Activated CD8-positive, alpha-beta memory T cell treated with anti-CD3 and anti-CD28 coated beads for 36 hours (primary cell): ENCODE results near the gene CRIP3. TPM values are rescaled to one million over a fixed set of nuclear protein-coding genes. Genes with fewer than 3 reads are reported as not detected.

Source experiments
- CTCF ChIA-PET: fragments of 350-600 bp; sonication (Branson Sonifier 250); formaldehyde crosslinking; loops from one replicate; lab custom pipeline; 2021; ENCODE audit warnings: antibody characterized with exemption; lab: Charles Lee
- POLR2A ChIA-PET: fragments of 350-600 bp; sonication (Branson Sonifier 250); formaldehyde crosslinking; loops from one replicate; lab custom pipeline; 2021; ENCODE audit warnings: antibody characterized with exemption; lab: Charles Lee
- total RNA-seq, 2 experiments: library from RNA; stranded (reverse); gene quantifications; one replicate each; pipeline ENCODE4 v1.2.3, GENCODE V29; 2021

Gene CRIP3
- total RNA-seq, 2 experiments from 2014 or later, result 0.88 to 1.2 TPM

DNA sequence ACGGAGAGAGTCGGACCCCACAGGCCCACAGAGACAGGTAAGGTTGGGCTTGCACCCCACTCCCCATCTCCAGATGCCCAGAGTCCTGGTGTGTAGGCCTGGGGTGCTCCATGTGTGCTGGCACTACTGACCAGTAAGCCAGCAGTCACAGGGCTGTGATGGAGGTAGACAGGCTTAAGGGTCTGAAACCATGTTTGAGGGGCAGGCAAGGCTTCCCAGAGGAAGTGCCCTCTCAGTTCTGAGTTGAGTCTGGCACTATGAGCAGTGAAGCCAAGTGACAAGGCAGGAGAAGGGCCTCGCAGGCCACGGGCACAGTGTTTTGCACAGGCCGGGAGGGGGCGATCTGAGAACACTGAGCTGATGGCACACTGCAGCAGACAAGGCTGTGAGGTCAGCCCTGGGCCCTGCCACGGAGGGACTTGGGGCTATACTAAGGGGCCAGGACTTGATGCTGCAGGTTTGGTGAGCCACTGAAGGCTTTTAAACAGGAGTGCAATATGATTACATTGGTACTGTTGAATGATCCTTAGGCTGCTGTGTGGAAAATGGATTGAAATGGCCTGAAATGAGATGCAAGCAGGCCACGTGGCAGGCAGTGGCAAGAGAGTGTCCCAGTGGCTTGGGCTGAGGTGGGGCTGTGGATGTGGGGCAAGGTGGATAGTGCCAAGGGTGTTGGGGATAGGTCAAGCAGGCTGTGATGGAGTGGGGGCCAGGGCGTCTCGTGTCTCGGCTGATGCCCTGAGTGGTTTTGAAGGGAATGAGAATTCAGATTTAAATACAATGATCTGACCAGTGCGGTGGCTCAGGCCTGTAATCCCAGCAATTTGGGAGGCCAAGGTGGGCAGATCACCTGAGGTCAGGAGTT, 45.1 kb downstream of the CRIP3 start:
- CTCF ChIA-PET, result interaction anchor here (0.5 to 1.7 kb wide), 8 partner anchors 10 to 777 kb away, joined by 3 to 6 read pairs (median 4); partner anchors contain the start of gene DNPH1
- POLR2A ChIA-PET, result interaction anchor here (1.1 kb wide), 1 partner anchor 226 kb away, joined by 3 read pairs; no protein-coding TSS in a partner anchor

DNA sequence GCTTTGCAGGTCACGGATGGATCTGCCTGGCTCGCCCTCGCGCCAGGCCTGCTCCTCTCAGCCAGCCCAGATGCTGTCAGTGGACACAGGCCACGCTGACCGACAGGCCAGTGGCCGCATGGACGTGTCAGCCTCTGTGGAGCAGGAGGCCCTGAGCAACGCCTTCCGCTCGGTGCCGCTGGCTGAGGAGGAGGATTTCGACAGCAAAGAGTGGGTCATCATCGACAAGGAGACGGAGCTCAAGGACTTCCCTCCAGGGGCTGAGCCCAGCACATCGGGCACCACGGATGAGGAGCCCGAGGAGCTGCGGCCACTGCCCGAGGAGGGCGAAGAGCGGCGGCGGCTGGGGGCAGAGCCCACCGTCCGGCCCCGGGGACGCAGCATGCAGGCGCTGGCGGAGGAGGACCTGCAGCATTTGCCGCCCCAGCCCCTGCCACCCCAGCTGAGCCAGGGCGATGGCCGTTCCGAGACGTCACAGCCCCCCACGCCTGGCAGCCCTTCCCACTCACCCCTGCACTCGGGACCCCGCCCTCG, 45.8 kb downstream of the CRIP3 start:
- POLR2A ChIA-PET, result no interaction called here
- CTCF ChIA-PET, result interaction anchor here (0.6 to 1.9 kb wide), 7 partner anchors 14 to 254 kb away, joined by 3 to 5 read pairs (median 3); partner anchors contain the start of genes DNPH1, POLR1C and YIPF3

DNA sequence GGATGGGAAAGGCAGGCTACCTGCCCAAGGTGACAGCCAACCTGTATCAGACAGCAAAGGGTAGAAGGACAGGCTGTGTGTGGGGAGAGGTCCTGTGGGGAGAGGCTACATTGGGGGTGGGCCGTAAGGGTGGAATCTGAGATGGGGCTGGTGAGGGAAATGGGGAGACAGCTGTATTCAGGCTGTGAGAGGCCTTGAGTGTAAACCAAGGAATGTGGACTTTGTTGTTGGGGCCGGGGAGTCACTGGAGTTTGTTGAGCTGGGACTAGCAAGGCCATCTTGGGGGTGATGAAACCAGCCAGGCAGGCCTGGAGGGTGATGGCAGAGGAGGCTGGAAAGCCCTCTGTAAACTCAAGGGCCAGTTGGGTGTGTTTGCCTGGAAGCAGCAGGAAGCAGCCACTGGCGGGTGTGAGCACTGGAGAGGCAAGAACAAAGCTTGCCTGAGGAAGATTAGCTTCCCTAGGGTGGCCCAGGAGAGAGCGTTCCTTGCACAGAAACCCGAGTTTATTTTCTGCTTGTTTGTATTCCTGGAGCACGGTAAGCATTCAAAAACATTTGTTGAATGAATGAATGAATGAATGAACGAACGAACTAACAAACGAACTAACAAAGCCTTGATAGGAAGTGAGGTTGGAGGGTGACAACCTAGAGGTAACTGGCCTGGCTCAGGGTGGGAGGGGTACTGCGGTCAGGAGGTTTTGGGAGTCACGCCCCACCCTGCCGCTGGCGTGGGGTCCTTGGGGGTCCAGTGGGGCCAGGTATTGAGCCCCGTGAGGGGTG, 46.4 kb downstream of the CRIP3 start:
- CTCF ChIA-PET, result interaction anchor here (0.6 to 1.9 kb wide), 5 partner anchors 72 to 255 kb away, joined by 3 to 5 read pairs (median 4); partner anchors contain the start of genes POLR1C and YIPF3
- POLR2A ChIA-PET, result no interaction called here

DNA sequence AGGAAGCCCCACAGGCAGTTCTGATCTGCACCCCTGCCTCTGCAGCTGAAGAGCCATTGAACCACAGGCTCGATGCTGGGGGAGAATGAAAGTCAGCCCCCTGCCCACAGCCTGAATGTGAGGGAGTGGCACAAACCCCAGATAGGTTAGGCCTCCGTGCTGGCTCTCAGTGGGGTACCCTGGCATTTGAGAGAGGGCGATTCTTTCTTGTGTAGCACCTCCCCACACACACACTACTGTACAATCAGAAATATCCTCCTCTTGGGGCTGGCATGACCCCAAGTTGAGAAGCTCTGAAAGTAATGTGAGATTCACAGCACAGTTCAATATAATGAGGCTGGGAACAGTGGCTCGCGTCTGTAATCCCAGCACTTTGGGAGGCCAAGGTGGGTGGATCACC, 47.4 kb downstream of the CRIP3 start:
- CTCF ChIA-PET, result interaction anchor here (0.6 to 1.9 kb wide), 4 partner anchors 13 to 235 kb away, joined by 3 to 5 read pairs (median 4); no protein-coding TSS in a partner anchor

DNA sequence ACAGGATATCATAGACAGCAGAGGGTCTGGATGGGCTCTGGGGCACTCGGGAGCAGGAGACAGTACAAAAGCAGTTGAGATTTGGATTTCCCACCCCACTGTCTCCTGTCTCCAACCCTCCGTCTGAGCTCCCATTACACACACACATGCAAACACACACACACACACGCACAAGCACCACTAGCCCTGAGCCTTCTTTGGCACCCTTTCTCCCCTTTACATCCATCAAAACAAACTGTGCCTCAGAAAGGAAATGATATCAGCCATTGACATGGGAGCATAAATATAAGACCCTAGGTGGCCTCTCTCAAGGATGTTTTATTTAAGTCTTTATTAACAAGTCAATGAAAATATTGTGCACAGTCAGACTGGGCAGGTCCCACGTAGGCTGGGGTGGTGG, 47.8 kb downstream of the CRIP3 start:
- POLR2A ChIA-PET, result no interaction called here
- CTCF ChIA-PET, result interaction anchor here (1.5 kb wide), 1 partner anchor 235 kb away, joined by 4 read pairs; no protein-coding TSS in a partner anchor

More for the DNA sequence above, 47.4 kb downstream of the CRIP3 start:
- POLR2A ChIA-PET, result no interaction called here

DNA sequence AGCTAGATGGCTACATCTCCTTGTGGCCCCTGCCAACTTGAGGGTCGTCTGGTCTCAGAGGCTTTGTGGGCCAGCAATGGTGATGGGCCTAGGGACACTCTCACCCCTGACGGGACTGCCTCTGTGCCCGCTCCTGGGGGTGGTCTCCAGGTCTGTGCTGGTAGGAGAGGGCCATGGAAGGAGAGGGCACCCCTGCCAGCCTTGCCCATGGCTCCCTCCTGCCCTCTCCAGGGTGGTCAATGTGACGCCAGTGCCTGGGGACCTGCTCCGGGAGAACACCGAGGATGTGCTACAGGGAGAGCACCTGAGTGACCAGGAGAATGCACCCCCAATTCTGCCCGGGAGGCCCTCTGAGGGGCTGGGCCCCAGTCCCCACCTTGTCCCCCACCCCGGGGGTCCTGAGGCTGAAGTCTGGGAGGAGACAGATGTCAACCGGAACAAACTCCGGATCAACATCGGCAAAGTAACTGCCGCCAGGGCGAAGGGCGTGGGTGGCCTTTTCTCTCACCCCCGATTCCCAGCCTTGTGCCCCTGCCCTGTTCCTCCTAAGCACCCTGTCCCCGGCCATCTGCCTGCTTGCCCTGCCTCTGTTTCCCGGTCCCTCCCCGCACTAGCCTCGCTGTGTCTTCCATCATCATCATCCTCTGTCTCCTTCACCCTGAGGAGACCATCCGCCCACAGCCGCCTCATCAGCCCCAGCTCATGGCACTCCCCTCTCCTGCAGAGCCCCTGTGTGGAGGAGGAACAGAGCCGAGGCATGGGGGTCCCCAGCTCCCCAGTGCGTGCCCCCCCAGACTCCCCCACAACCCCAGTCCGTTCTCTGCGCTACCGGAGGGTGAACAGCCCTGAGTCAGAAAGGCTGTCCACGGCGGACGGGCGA, 49.6 kb downstream of the CRIP3 start:
- POLR2A ChIA-PET, result no interaction called here

DNA sequence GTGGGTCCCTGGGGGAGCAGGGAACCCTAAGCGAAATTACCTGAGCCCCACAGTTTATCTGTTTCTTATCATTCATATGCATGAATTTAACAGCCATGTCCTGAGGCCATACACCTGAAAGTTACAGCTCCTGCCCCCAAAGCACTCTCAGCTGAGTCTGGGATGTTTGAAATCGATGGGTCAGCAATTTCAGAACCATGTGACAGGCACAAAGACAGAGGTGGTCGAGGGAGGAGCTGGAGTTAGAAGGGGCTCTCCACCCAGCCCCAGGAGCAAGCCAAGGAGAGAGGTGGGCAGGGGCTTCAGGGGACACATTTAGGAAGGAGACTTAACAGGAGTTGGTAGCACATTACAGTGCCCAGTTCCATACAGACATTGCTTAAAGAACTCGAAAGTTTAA, 50.4 kb downstream of the CRIP3 start:
- POLR2A ChIA-PET, result no interaction called here
- CTCF ChIA-PET, result no interaction called here

More for the DNA sequence above, 49.6 kb downstream of the CRIP3 start:
- CTCF ChIA-PET, result interaction anchor here (0.5 kb wide), 1 partner anchor 15 kb away, joined by 3 read pairs; no protein-coding TSS in a partner anchor

DNA sequence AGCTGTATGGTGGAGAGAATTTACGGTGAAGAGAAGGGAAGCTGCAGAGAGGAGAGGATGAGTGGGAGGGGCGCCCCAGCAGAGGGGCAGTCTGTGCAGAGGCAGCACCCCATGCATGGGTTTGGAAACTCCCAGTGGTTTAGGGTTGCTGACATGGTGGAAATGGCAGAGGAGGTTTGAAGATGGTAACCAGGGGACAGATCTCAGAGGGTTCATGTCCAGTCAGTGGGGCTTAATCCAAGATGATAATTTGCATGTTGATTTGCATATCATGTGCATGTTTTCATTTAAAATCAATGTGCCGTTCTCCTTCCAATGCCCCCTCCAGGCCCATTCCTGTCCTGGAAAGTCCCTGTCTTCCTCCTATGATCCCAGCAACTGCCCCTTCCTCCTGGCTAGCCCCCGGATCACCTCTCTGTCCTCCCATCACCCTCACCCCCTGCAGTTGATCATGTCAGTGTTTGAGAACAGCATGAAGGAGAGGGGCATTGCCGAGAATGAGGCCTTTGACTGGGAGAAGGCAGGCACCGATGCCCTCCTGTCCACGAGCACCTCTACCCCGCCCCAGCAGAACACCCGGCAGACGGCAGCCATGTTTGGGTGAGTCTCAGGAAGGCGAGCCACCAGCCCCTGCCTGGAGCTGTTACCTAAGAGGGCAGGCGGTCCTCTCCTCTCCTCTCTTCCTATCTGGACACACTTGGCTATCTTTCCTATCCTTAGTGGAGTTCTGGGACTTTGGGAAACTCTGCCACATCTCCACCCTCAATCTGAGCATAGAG, 51.1 kb downstream of the CRIP3 start:
- ChIA-PET CTCF (no interaction called here), POLR2A (interaction anchor here (0.5 kb wide), 1 partner anchor 228 kb away, joined by 5 read pairs; no protein-coding TSS in a partner anchor)

DNA sequence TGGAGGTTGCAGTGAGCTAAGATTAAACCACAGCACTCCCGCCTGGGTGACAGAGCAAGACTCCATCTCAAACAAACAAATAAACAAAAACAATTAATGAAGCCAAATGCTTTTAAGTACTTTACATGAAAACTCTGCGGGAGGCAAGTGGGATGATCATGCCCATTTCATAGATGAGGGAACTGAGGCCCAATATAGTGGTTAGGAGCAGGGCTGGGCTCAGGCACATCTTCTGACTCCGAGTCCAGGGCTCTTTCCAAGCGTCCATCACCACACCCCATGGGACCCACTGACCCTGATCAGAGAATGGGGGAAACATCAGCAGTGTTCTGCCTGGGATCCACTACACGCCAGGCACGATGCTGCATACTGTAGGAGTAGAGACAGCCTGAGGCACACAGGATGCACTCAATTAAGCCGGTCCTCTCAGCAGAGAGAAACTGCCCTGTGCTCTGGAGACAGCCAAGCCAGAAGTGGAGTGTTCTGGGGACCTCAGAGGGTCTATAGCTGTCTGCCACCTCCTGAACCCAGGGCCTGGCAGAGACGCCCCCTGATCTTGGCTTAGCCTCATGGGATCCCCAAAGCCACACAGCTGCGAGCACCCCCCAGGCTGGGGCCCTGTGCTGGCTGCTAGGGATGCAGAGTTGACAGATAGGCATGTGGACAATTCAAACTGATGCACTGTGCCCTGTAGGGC, 51.8 kb downstream of the CRIP3 start:
- ChIA-PET CTCF (no interaction called here), POLR2A (interaction anchor here (0.5 kb wide), 1 partner anchor 229 kb away, joined by 5 read pairs; no protein-coding TSS in a partner anchor)

Other genes with a start within 250 kb of the CRIP3 start
- 100 to 1,000 TPM in 1 of 2 experiments, 10 to 100 TPM in 1; 97.2 to 108 TPM for gene MRPL2, start 249.4 kb downstream of the CRIP3 start, total RNA-seq
- gene KLC4, start 249.2 kb downstream of the CRIP3 start, total RNA-seq, result 1 to 10 TPM; 7.4 to 8.2 TPM
- gene PTK7, start 232.5 kb downstream of the CRIP3 start, total RNA-seq, result 1 to 10 TPM; 1.2 to 1.6 TPM
- 10 to 100 TPM; 52.0 to 54.2 TPM for gene SRF, start 137.6 kb downstream of the CRIP3 start, total RNA-seq
- gene CUL9, start 126.6 kb downstream of the CRIP3 start, total RNA-seq, result 10 to 100 TPM; 32.9 to 34.9 TPM
- 10 to 100 TPM; 66.1 to 68.2 TPM for gene DNPH1, start 79.3 kb downstream of the CRIP3 start, total RNA-seq
- under 1 TPM; 0.65 to 0.67 TPM for gene TTBK1, start 65.3 kb downstream of the CRIP3 start, total RNA-seq
- not detected for gene SLC22A7, start 10.6 kb downstream of the CRIP3 start, total RNA-seq
- gene ZNF318, start 60.8 kb upstream of the CRIP3 start, total RNA-seq, result 10 to 100 TPM; 10.6 to 11.2 TPM
- 10 to 100 TPM; 33.0 to 36.0 TPM for gene ABCC10, start 118.7 kb upstream of the CRIP3 start, total RNA-seq
- gene DLK2, start 146.7 kb upstream of the CRIP3 start, total RNA-seq, result 1 to 10 TPM; 1.2 to 1.4 TPM
- gene TJAP1, start 168.7 kb upstream of the CRIP3 start, total RNA-seq, result 10 to 100 TPM; 42.3 to 45.8 TPM
- gene LRRC73, start 201.5 kb upstream of the CRIP3 start, total RNA-seq, result under 1 TPM; 0.15 to 0.17 TPM
- 10 to 100 TPM; 39.7 to 41.6 TPM for gene YIPF3, start 208.1 kb upstream of the CRIP3 start, total RNA-seq
- gene POLR1C, start 208.3 kb upstream of the CRIP3 start, total RNA-seq, result 100 to 1,000 TPM; 106 to 111 TPM